Stimulated activated CD4-positive, alpha-beta T cell treated with anti-CD3 and anti-CD28 coated beads, TNF-alpha, amount 100 ng/mL, for 48 hours (primary cell): ENCODE data around the gene GCH1.
"Not testable (repeated sequence)": the region's sequence is repeated elsewhere in the genome, so short reads cannot be mapped to it uniquely, and the experiment has no call there.

ENCODE experiments used
- DNase-seq, 3 donors: peaks; one replicate each; pipeline ENCODE4 v3.0.0-alpha.2; 2020; ENCODE audit warnings: low read depth in 3 of 3

GCH1 gene

DNA sequence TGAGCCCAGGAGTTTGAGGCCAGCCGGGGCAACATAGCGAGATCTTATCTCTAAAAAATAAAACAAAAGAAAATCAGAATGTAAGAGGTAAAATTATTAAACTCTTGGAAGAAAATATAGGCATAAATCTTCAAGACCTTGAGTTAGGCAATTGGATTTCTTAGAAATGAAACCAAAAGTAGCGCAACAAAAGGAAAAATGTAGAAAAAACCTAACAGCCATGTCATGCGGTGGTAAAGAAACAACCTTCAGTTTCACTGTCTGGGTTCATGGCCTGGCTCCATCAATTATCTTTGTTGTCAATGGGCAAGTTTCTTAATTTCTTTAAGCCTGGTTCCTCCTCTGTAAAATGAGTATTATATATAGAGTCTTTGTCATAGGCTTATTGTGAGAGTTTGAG, 5.6 kb upstream of the GCH1 start:
- DNase-seq = no peak

- no peak for DNase-seq
Measured at GRCh38 chr14:54906075-54906474, 3.4 kb upstream of the GCH1 start.

DNA sequence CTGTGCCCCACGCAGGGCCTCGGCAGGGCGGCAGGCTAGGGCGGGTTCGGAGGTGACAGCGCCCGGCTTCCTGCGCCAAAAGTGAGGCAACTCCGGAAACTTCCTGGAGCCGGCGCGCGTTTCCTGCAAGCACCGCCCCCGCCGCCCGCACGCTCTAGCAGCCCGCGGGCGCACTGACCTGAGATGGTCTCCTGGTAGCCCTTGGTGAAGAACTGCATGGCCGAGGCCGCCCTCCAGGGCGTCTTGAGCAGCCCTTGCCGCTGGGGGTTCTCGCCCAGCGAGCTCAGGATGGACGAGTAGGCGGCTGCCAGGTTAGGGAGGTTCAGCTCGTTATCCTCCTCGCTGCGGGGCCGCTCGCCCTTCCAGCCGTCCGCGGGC, 494 bp downstream of the GCH1 start:
- peak; percentile 54 to 71 (median 65) for DNase-seq

DNA sequence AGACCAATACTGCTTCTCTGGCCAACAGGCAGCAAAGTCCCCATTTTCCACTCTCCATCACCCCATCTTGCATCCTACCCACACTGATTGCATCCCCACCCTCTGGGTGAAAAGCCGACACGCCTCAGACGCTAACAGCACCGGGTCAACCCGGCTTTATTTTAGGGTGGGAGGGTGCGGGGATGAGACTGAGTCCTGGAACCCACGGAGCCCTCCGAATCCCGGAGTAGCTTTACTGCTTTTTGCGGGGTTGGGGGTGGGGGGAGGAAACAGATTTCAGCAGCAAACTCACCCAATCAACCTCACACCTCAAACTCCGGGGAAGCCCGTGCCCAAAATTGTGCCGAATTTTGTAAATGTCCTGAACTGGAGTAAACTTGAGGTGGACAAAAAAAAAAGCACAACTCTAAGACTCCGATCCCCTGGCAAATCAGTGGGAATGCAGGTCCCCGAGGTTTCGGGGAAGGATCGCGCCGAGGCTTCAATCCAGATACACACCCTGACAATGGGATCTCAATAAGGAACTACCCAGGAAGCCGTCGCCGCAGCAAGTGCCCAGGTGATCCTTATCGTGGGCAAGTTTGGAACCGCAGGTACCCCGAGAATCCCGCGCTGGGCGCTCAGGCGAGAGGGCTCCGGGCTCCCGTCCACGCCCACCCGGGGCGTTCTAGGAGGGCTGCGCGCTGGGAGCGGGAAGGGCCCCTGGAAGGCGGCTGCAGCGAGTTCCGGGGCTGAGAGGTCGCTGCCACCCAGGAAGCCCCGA, 1.1 kb downstream of the GCH1 start:
- no peak for DNase-seq

- no peak for DNase-seq
Measured at GRCh38 chr14:54899573-54899972, 3.1 kb downstream of the GCH1 start.

DNA sequence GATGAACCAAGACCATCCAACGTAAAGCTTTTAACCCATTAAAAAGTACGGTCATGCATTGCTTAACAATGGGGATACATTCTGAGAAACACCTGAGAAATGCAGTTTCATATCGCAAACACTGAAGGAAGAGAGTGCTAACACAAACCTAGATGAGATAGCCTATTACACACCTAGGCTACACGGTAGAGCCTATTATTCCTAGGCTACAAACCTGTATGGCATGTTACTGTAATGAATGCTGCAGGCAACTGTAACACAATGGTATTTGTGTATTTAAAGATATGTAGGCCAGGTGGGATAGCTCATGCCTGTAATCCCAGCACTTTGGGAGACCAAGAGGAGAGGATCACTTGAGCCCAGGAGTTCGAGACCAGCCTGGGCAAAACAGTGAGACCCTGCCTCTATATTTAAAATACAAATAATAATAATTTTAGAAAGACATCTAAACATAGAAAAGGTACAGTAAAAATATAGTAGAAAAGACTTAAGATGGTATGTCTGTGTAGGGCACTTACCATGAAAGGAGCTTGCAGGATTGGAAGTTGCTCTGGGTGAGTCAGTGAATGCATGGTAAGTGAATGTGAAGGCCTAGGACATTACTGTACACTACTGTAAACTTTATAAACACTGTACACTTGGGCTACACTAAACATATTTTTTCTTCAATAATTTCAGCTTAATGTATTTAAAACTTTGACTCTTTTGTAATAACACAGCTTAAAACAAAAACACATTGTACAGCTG, 4.6 kb downstream of the GCH1 start:
- DNase-seq = not testable (repeated sequence)

GRCh38 chr14:54895683-54896082, 6.9 kb downstream of the GCH1 start:
- no peak for DNase-seq

DNA sequence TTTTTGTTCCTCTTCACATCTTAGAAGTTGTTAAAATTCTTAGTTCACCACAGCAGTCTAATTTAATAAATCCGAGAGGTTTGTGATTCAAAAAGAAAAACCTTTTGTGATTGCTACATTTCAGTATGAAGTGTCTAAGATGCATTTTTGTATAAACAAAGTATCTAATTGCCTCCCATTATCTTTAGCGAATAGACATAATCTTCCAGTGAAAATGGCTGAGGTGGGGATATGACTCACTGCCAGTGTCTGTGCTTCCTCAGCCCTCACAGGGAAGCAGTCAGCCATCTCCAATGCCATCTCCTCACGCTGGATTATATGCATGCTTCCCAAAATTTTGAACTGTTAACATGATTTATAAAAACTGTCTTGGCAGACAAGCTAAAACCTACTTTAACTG, 7.6 kb downstream of the GCH1 start:
- no peak for DNase-seq

GRCh38 chr14:54893151-54893760, 9.4 kb downstream of the GCH1 start:
- no peak for DNase-seq

- DNase-seq = no peak
Measured at GRCh38 chr14:54891471-54892245, 11.0 kb downstream of the GCH1 start.

GRCh38 chr14:54890788-54891187, 11.8 kb downstream of the GCH1 start:
- DNase-seq = no peak

- no peak for DNase-seq
Measured at GRCh38 chr14:54889919-54890318, 12.7 kb downstream of the GCH1 start.

DNA sequence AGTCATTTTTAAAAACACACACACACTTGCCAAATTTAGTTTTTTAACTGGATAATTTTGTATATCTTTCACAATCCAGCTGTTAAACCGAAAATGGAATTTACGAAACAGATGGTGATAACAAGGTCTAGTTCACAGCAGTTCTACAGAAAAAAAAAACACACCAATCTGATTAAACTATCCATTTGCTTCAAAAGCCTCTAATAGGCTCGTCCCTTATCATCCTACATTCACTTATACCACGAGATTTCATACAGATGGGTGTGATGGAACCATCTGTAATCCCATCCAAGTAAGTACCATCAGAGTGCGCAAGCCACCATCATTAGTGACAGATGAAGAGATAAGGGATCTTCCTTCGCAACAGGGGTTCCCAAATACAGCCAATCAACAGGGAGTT, 20.1 kb downstream of the GCH1 start:
- no peak for DNase-seq

DNA sequence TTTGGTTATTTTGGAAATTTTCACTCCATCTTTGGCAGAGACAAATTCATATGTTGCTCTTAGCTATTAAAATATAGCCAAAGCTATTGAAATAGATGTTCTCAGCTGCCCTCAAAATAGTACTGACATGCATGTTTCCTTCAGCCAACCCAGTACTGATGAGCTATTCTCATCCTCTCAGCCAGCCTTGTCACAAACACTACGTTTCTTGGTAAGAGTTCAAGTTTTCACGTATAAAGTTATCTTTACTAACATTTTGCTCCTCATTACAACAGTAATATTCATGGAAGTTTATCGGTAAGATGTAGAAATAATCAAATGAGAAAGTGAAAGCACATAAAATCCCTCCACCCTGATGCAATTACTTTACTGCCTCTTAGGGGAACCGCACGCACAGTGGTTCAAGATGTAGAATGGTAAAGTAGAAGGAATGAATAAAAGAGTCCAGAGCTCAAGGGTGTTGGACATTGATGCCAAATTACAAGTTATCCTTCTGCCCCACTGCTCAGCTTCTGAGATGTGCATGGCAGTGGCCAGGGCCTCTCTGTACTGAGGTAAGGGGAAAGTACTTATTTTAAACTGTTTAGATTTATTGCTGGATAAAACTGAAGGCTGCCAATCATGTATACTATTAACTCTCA, 20.7 kb downstream of the GCH1 start:
- DNase-seq = no peak

GRCh38 chr14:54881235-54881760, 21.3 kb downstream of the GCH1 start:
- no peak for DNase-seq

DNA sequence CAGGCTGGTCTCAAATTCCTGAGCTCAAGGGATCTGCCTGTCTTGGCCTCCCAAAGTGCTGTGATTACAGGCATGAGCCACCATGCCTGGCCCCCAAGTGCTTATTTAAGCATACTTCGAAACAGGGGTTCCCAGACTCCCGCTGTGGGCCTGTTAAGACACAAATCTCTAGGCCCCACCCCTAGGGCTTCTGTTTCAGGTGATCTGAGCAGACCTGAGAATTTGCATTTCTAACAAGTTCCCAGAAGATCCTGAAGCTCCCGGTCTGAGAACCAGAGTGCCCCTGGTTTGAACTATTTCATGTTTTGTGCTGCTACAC, 25.0 kb downstream of the GCH1 start:
- no peak for DNase-seq

GRCh38 chr14:54877015-54877702, 25.5 kb downstream of the GCH1 start:
- DNase-seq = no peak

- DNase-seq = not testable (repeated sequence)
Measured at GRCh38 chr14:54875648-54876047, 27.0 kb downstream of the GCH1 start.

GRCh38 chr14:54870154-54871090, 32.2 kb downstream of the GCH1 start:
- DNase-seq = not testable (repeated sequence)

GRCh38 chr14:54867011-54867410, 35.6 kb downstream of the GCH1 start:
- DNase-seq = no peak
